Measurements from ENCODE around the gene NTM. TPM values are rescaled to one million over a fixed set of nuclear protein-coding genes. Genes with fewer than 3 reads are reported as not detected.

Gene NTM
- total and polyA plus RNA-seq, 2 experiments from 2014 or later, result 2.2 to 4.9 TPM

GRCh38 chr11:131764126-131764525 is 393.7 kb downstream of the NTM start:
- no peaks in the 10 kb centered on the region for H3K79me2 ChIP-seq
- no peak for DNase-seq (ENCODE audit: low spot score)
- no peak overlapping the region for H3K27ac ChIP-seq
- H3K4me3 ChIP-seq, result no peak overlapping the region
- no peaks in the 10 kb centered on the region for H3K9me2 ChIP-seq (replicated peaks; ENCODE audit: insufficient read depth)
- no peak overlapping the region for H3K4me2 ChIP-seq
- 91% methylated on average over 5 of the region's 5 CpGs for WGBS (ENCODE audit: low lambda C conversion rate, missing lambda C conversion rate)
- no peaks in the 10 kb centered on the region for H3K9me3 ChIP-seq (ENCODE audit: low read depth)
- no peaks in the 10 kb centered on the region for H3K36me3 ChIP-seq (replicated peaks; ENCODE audit: insufficient read depth, low read depth)
- no peak overlapping the region for H2AFZ ChIP-seq
- no peak for TF ChIP-seq EZH2phosphoT487 (IDR thresholded peaks at IDR 0.05; ENCODE audit: low read depth, severe bottlenecking, unreplicated experiment)
- TF ChIP-seq EZH2 (IDR thresholded peaks at IDR 0.05; ENCODE audit: borderline replicate concordance), result no peak
- TF ChIP-seq CTCF (IDR thresholded peaks at IDR 0.05; ENCODE audit: poor library complexity), result no peak
- H4K20me1 ChIP-seq (ENCODE audit: insufficient read depth, poor library complexity, severe bottlenecking), result no peaks in the 10 kb centered on the region
- no peaks in the 10 kb centered on the region for H3K4me1 ChIP-seq (ENCODE audit: insufficient read depth)
- no peaks in the 10 kb centered on the region for H3K27me3 ChIP-seq

GRCh38 chr11:131764649-131765048 is 394.2 kb downstream of the NTM start:
- Histone ChIP-seq H3K9me3 (ENCODE audit: low read depth) (no peaks in the 10 kb centered on the region), H3K4me3 (no peak overlapping the region), H2AFZ (no peak overlapping the region), H3K27ac (no peak overlapping the region), H3K79me2 (no peaks in the 10 kb centered on the region), H3K4me2 (no peak overlapping the region), H3K36me3 (replicated peaks; ENCODE audit: insufficient read depth, low read depth) (no peaks in the 10 kb centered on the region), H3K27me3 (no peaks in the 10 kb centered on the region), H4K20me1 (ENCODE audit: insufficient read depth, poor library complexity, severe bottlenecking) (no peaks in the 10 kb centered on the region), H3K4me1 (ENCODE audit: insufficient read depth) (no peaks in the 10 kb centered on the region), H3K9me2 (replicated peaks; ENCODE audit: insufficient read depth) (no peaks in the 10 kb centered on the region)
- TF ChIP-seq CTCF (IDR thresholded peaks at IDR 0.05; ENCODE audit: poor library complexity), result no peak
- no peak for TF ChIP-seq EZH2phosphoT487 (IDR thresholded peaks at IDR 0.05; ENCODE audit: low read depth, severe bottlenecking, unreplicated experiment)
- TF ChIP-seq EZH2 (IDR thresholded peaks at IDR 0.05; ENCODE audit: borderline replicate concordance), result no peak
- WGBS (ENCODE audit: low lambda C conversion rate, missing lambda C conversion rate), result 43% methylated on average over 3 of the region's 3 CpGs
- no peak for DNase-seq (ENCODE audit: low spot score)

GRCh38 chr11:131766637-131767036 is 396.2 kb downstream of the NTM start:
- H4K20me1 ChIP-seq (ENCODE audit: insufficient read depth, poor library complexity, severe bottlenecking), result no peaks in the 10 kb centered on the region
- H3K27ac ChIP-seq, result no peak overlapping the region
- no peaks in the 10 kb centered on the region for H3K36me3 ChIP-seq (replicated peaks; ENCODE audit: insufficient read depth, low read depth)
- H3K4me3 ChIP-seq, result no peak overlapping the region
- no peaks in the 10 kb centered on the region for H3K9me3 ChIP-seq (ENCODE audit: low read depth)
- DNase-seq (ENCODE audit: low spot score), result no peak
- no peaks in the 10 kb centered on the region for H3K79me2 ChIP-seq
- 76% methylated on average over 7 of the region's 7 CpGs for WGBS (ENCODE audit: low lambda C conversion rate, missing lambda C conversion rate)
- H3K4me2 ChIP-seq, result no peak overlapping the region
- peaks cover 7% of the 10 kb centered on the region for H3K27me3 ChIP-seq
- no peaks in the 10 kb centered on the region for H3K9me2 ChIP-seq (replicated peaks; ENCODE audit: insufficient read depth)
- TF ChIP-seq EZH2phosphoT487 (IDR thresholded peaks at IDR 0.05; ENCODE audit: low read depth, severe bottlenecking, unreplicated experiment) (no peak), CTCF (IDR thresholded peaks at IDR 0.05; ENCODE audit: poor library complexity) (no peak), EZH2 (IDR thresholded peaks at IDR 0.05; ENCODE audit: borderline replicate concordance) (no peak)
- no peak overlapping the region for H2AFZ ChIP-seq
- no peaks in the 10 kb centered on the region for H3K4me1 ChIP-seq (ENCODE audit: insufficient read depth)

GRCh38 chr11:131767421-131767820 is 397.0 kb downstream of the NTM start:
- no peak overlapping the region for H3K4me3 ChIP-seq
- no peaks in the 10 kb centered on the region for H4K20me1 ChIP-seq (ENCODE audit: insufficient read depth, poor library complexity, severe bottlenecking)
- H3K36me3 ChIP-seq (replicated peaks; ENCODE audit: insufficient read depth, low read depth), result no peaks in the 10 kb centered on the region
- H3K27ac ChIP-seq, result no peak overlapping the region
- WGBS (ENCODE audit: low lambda C conversion rate, missing lambda C conversion rate), result 90% methylated on average over 4 of the region's 4 CpGs
- no peak overlapping the region for H2AFZ ChIP-seq
- no peaks in the 10 kb centered on the region for H3K79me2 ChIP-seq
- H3K9me3 ChIP-seq (ENCODE audit: low read depth), result no peaks in the 10 kb centered on the region
- H3K4me2 ChIP-seq, result no peak overlapping the region
- peaks cover 7% of the 10 kb centered on the region for H3K27me3 ChIP-seq
- DNase-seq (ENCODE audit: low spot score), result no peak
- no peaks in the 10 kb centered on the region for H3K9me2 ChIP-seq (replicated peaks; ENCODE audit: insufficient read depth)
- no peak for TF ChIP-seq EZH2phosphoT487 (IDR thresholded peaks at IDR 0.05; ENCODE audit: low read depth, severe bottlenecking, unreplicated experiment)
- no peak for TF ChIP-seq EZH2 (IDR thresholded peaks at IDR 0.05; ENCODE audit: borderline replicate concordance)
- no peak for TF ChIP-seq CTCF (IDR thresholded peaks at IDR 0.05; ENCODE audit: poor library complexity)
- H3K4me1 ChIP-seq (ENCODE audit: insufficient read depth), result no peaks in the 10 kb centered on the region

All from hepatocyte (in vitro differentiated cells).